Mammary epithelial cell (primary cell): ENCODE measurements around the gene SESTD1.

Experiments
- EZH2 ChIP-seq: IDR thresholded peaks from 2 replicates; pipeline ENCODE4 v1.6.1; 2012; ENCODE audit warnings: low read length, inconsistent platforms, borderline replicate concordance
- TF ChIP-seq, protein P1 (sequence below), 2 donors: IDR thresholded peaks in 1 of 2; conservative IDR thresholded peaks in 1 of 2; 2 replicates each; pipeline ENCODE4 v1.5.1; 2011 to 2012; ENCODE audit warnings: inconsistent platforms in 2 of 2, low read length in 2 of 2, mild to moderate bottlenecking in 2 of 2, control low read depth in 1 of 2, low read depth in 1 of 2; ENCODE audit not compliant: insufficient read depth in 1 of 2; ENCODE audit errors: extremely low read depth in 1 of 2

- TF ChIP-seq, protein P1, sequence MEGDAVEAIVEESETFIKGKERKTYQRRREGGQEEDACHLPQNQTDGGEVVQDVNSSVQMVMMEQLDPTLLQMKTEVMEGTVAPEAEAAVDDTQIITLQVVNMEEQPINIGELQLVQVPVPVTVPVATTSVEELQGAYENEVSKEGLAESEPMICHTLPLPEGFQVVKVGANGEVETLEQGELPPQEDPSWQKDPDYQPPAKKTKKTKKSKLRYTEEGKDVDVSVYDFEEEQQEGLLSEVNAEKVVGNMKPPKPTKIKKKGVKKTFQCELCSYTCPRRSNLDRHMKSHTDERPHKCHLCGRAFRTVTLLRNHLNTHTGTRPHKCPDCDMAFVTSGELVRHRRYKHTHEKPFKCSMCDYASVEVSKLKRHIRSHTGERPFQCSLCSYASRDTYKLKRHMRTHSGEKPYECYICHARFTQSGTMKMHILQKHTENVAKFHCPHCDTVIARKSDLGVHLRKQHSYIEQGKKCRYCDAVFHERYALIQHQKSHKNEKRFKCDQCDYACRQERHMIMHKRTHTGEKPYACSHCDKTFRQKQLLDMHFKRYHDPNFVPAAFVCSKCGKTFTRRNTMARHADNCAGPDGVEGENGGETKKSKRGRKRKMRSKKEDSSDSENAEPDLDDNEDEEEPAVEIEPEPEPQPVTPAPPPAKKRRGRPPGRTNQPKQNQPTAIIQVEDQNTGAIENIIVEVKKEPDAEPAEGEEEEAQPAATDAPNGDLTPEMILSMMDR (conservative IDR thresholded peaks at IDR 0.05 in 1 of 2, IDR thresholded peaks at IDR 0.05 in 1 of 2; ENCODE audit: extremely low read depth in 1 of 2, insufficient read depth in 1 of 2, low read depth in 1 of 2, low read length in 2 of 2), result no peak
- no peak for TF ChIP-seq EZH2
These were observed 90.4 kb downstream of the SESTD1 start for GRCh38 chr2:179174240-179174639.
